ENCODE measurements around the gene TWF2. TPM values are rescaled to one million over a fixed set of nuclear protein-coding genes. Genes with fewer than 3 reads are reported as not detected.

TWF2 gene
- total and polyA plus RNA-seq, 2 of the 13 experiments (the other 11 are each of a cell fraction or from before 2014, with no cell fraction given): 45.5 to 108 TPM

- TF ChIP-seq ZBTB43 (CRISPR knock-in tag; conservative IDR thresholded peaks at IDR 0.05): no peak
- no peak for TF ChIP-seq ZNF589 (CRISPR knock-in tag; conservative IDR thresholded peaks at IDR 0.05)
- no peak for TF ChIP-seq SKIL (CRISPR knock-in tag; IDR thresholded peaks at IDR 0.05; ENCODE audit: borderline replicate concordance)
- TF ChIP-seq ARID2 (CRISPR knock-in tag; IDR thresholded peaks at IDR 0.05; ENCODE audit: borderline replicate concordance): no peak
- no peak for TF ChIP-seq ZBTB10 (CRISPR knock-in tag; IDR thresholded peaks at IDR 0.05; ENCODE audit: borderline replicate concordance)
- TF ChIP-seq CSRNP2 (CRISPR knock-in tag; conservative IDR thresholded peaks at IDR 0.05; ENCODE audit: low read depth): no peak
- TF ChIP-seq SRSF9 (IDR thresholded peaks at IDR 0.05; ENCODE audit: borderline replicate concordance, insufficient read depth, low read depth, low read length, poor library complexity, severe bottlenecking): no peak
- TF ChIP-seq TBX3 (IDR thresholded peaks at IDR 0.05; ENCODE audit: borderline replicate concordance): no peak
- TF ChIP-seq CENPBD1 (CRISPR knock-in tag; IDR thresholded peaks at IDR 0.05; ENCODE audit: borderline replicate concordance, low read depth): no peak
- no peak for TF ChIP-seq ETV5 (CRISPR knock-in tag; IDR thresholded peaks at IDR 0.05; ENCODE audit: borderline replicate concordance)
- no peak for TF ChIP-seq TRIM22 (IDR thresholded peaks at IDR 0.05)
- TF ChIP-seq ZNF678 (CRISPR knock-in tag; IDR thresholded peaks at IDR 0.05): no peak
- TF ChIP-seq ZNF30 (CRISPR knock-in tag; IDR thresholded peaks at IDR 0.05): no peak
- TF ChIP-seq ZNF766 (CRISPR knock-in tag; IDR thresholded peaks at IDR 0.05; ENCODE audit: borderline replicate concordance): no peak
- no peak for TF ChIP-seq ZUFSP (CRISPR knock-in tag; IDR thresholded peaks at IDR 0.05; ENCODE audit: borderline replicate concordance)
- no peak for TF ChIP-seq CEBPB (IDR thresholded peaks at IDR 0.05; ENCODE audit: borderline replicate concordance, low read depth, low read length)
Measured at GRCh38 chr3:52231502-52232278, 7.3 kb downstream of the TWF2 start (continued).
